Activated CD4-positive, alpha-beta T cell treated with anti-CD3 and anti-CD28 coated beads, Interleukin-2, amount 50 U/mL, for 4 hours (primary cell): ENCODE measurements around the gene P2RX2.

Experiments used
- DNase-seq, 2 experiments: peaks; one replicate each; pipeline ENCODE4 v3.0.0-alpha.2; 2020

The P2RX2 gene

GRCh38 chr12:132664206-132665148 lies 45.9 kb downstream of the P2RX2 start:
- no peak for DNase-seq

- no peak for DNase-seq
These were observed 46.5 kb downstream of the P2RX2 start for GRCh38 chr12:132665149-132665491.

GRCh38 chr12:132665794-132666193 lies 47.2 kb downstream of the P2RX2 start:
- no peak for DNase-seq

GRCh38 chr12:132668191-132669088 lies 49.9 kb downstream of the P2RX2 start:
- DNase-seq, result no peak

- DNase-seq, result no peak
These were observed 50.7 kb downstream of the P2RX2 start for GRCh38 chr12:132669166-132669879.
